Stomach (tissue), 4 donors: ENCODE measurements around the gene PRXL2A.

Experiments used
- CTCF ChIP-seq, 7 experiments: fragments of 450-650 bp in 4 of 7; fragments of 200-600 bp in 3 of 7; sonication (generic) in 3 of 7; IDR thresholded peaks; one replicate each; pipeline ENCODE4 v1.5.1; 2016 to 2019; ENCODE audit warnings: antibody characterized with exemption in 7 of 7, control low read depth in 2 of 7, mild to moderate bottlenecking in 1 of 7
- EP300 ChIP-seq: sonication (generic); formaldehyde crosslinking; IDR thresholded peaks from one replicate; pipeline ENCODE4 v1.6.1; 2017; ENCODE audit warnings: antibody characterized with exemption

- TF ChIP-seq CTCF (IDR thresholded peaks at IDR 0.05) (no peak), EP300 (no peak)
Measured at GRCh38 chr10:80421050-80421706, 12.8 kb downstream of the PRXL2A start.
